ENCODE measurements around the gene GGNBP2.

DNA sequence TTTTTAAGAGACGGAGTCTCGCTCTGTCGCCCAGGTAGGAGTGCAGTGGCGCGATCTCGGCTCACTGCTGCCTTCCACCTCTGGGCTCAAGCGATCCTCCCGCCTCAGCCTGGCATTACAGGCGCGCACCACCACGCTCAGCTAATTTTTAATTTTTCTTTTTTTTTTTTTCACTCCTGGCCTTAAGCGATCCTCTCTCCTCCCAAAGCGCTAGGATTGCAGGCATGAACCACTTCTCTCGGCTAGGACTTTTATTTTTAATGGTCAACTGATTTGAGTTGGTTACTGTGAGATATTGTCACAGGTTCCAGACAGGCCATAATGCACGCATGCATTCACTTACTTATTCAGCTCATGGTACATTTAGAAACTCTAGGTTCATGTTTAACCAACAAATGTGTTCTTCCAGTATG, 9.0 kb upstream of the GGNBP2 start:
- TF ChIP-seq, protein P1, sequence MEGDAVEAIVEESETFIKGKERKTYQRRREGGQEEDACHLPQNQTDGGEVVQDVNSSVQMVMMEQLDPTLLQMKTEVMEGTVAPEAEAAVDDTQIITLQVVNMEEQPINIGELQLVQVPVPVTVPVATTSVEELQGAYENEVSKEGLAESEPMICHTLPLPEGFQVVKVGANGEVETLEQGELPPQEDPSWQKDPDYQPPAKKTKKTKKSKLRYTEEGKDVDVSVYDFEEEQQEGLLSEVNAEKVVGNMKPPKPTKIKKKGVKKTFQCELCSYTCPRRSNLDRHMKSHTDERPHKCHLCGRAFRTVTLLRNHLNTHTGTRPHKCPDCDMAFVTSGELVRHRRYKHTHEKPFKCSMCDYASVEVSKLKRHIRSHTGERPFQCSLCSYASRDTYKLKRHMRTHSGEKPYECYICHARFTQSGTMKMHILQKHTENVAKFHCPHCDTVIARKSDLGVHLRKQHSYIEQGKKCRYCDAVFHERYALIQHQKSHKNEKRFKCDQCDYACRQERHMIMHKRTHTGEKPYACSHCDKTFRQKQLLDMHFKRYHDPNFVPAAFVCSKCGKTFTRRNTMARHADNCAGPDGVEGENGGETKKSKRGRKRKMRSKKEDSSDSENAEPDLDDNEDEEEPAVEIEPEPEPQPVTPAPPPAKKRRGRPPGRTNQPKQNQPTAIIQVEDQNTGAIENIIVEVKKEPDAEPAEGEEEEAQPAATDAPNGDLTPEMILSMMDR (IDR thresholded peaks at IDR 0.05; ENCODE audit: low read depth, low read length, poor library complexity, severe bottlenecking): no peak
- TF ChIP-seq EZH2phosphoT487 (IDR thresholded peaks at IDR 0.05; ENCODE audit: borderline replicate concordance, low read length): no peak

Data from DOHH2 (cell line).